ENCODE measurements around the gene ZMIZ1.

ZMIZ1 gene

DNA sequence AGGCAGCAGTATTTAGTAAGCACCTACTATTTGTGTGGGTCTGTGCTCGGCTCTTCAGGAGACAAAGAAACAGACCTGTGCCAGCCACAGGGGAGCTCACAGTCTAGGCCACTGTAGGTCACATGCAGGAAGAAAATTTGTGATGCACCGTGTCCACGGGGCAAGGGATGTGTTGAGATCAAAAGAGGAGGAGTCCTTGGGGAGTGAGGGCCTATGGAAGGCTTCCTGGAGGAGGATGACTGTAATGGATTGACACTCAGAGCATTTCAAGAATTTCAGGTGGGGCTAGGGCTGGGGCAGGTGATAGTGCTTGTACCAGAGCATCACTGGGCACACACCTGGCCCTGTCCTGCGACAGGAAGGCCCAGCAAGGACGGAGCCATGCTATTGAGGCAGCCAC lies 102.7 kb downstream of the ZMIZ1 start:
- no peaks in the 10 kb centered on the region for H3K4me1 ChIP-seq (ENCODE audit: control insufficient read depth, insufficient read depth, low read length)
- no peak for TF ChIP-seq SALL2 (tag by site-specific recombination; IDR thresholded peaks at IDR 0.05; ENCODE audit: borderline replicate concordance)
- CTCF ChIA-PET, result no interaction called here
- no peak overlapping the region for H3K4me3 ChIP-seq (ENCODE audit: low read depth, low read length)
- no peak overlapping the region for H3K27ac ChIP-seq (ENCODE audit: extremely low read depth, low read depth, low read length)
- POLR2A ChIA-PET, result no interaction called here
- peaks cover 0 to 4% of the 10 kb centered on the region in 2 experiments; a peak in 1 of 3 replicates for H3K36me3 ChIP-seq (ENCODE audit: control insufficient read depth in 2 of 2, insufficient read depth in 1 of 2, low read length in 2 of 2)
- H3K9me3 ChIP-seq (ENCODE audit: control insufficient read depth, insufficient read depth, low read depth, low read length), result no peaks in the 10 kb centered on the region

DNA sequence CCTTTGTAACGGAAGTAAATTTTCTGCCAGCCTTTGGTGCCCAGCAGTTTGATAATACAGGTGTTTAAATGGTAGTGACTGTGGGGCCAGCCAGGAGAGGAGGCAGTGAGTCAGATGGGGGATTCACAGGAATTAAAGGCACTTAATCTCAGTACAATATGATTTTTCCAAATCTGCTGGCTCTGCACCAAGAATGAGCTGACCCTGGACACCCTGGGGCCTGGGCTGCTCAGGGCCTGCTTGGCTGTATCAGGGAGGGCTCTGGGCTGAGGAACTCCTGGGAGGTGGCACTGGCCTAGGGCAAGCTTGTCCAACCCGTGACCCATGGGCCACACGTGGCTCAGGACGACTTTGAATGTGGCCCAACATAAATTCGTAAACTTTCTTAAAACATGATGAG lies 104.1 kb downstream of the ZMIZ1 start:
- Histone ChIP-seq H3K4me3 (ENCODE audit: low read depth, low read length) (no peak overlapping the region), H3K4me1 (ENCODE audit: control insufficient read depth, insufficient read depth, low read length) (no peaks in the 10 kb centered on the region), H3K27ac (ENCODE audit: extremely low read depth, low read depth, low read length) (no peak overlapping the region), H3K9me3 (ENCODE audit: control insufficient read depth, insufficient read depth, low read depth, low read length) (no peaks in the 10 kb centered on the region), H3K36me3 (ENCODE audit: control insufficient read depth in 2 of 2, insufficient read depth in 1 of 2, low read length in 2 of 2) (no peaks in the 10 kb centered on the region)
- POLR2A ChIA-PET, result no interaction called here
- TF ChIP-seq MEIS1 (CRISPR knock-in tag; IDR thresholded peaks at IDR 0.05; ENCODE audit: borderline replicate concordance) (no peak), ZSCAN30 (tag by site-specific recombination; IDR thresholded peaks at IDR 0.05) (no peak), ZNF366 (tag by site-specific recombination; conservative IDR thresholded peaks at IDR 0.05) (no peak), BCL11A (tag by site-specific recombination; IDR thresholded peaks at IDR 0.05; ENCODE audit: low read depth) (no peak), KLF8 (tag by site-specific recombination; IDR thresholded peaks at IDR 0.05) (no peak), ZNF843 (tag by site-specific recombination; IDR thresholded peaks at IDR 0.05) (no peak), ZNF629 (tag by site-specific recombination; IDR thresholded peaks at IDR 0.05) (no peak), ZNF140 (tag by site-specific recombination; IDR thresholded peaks at IDR 0.05) (no peak), BCL11B (tag by site-specific recombination; IDR thresholded peaks at IDR 0.05; ENCODE audit: low read depth) (no peak), ZBTB17 (tag by site-specific recombination; IDR thresholded peaks at IDR 0.05) (no peak), ZNF777 (tag by site-specific recombination; IDR thresholded peaks at IDR 0.05; ENCODE audit: borderline replicate concordance) (no peak), ZBTB48 (tag by site-specific recombination; IDR thresholded peaks at IDR 0.05) (no peak), SCRT1 (tag by site-specific recombination; IDR thresholded peaks at IDR 0.05; ENCODE audit: borderline replicate concordance) (no peak), ZNF239 (tag by site-specific recombination; IDR thresholded peaks at IDR 0.05) (no peak), ZNF776 (tag by site-specific recombination; IDR thresholded peaks at IDR 0.05; ENCODE audit: borderline replicate concordance) (no peak)
- TF ChIP-seq, protein P1, sequence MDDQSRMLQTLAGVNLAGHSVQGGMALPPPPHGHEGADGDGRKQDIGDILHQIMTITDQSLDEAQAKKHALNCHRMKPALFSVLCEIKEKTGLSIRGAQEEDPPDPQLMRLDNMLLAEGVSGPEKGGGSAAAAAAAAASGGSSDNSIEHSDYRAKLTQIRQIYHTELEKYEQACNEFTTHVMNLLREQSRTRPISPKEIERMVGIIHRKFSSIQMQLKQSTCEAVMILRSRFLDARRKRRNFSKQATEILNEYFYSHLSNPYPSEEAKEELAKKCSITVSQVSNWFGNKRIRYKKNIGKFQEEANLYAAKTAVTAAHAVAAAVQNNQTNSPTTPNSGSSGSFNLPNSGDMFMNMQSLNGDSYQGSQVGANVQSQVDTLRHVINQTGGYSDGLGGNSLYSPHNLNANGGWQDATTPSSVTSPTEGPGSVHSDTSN (CRISPR knock-in tag; IDR thresholded peaks at IDR 0.05), result no peak
- TF ChIP-seq, protein P2, sequence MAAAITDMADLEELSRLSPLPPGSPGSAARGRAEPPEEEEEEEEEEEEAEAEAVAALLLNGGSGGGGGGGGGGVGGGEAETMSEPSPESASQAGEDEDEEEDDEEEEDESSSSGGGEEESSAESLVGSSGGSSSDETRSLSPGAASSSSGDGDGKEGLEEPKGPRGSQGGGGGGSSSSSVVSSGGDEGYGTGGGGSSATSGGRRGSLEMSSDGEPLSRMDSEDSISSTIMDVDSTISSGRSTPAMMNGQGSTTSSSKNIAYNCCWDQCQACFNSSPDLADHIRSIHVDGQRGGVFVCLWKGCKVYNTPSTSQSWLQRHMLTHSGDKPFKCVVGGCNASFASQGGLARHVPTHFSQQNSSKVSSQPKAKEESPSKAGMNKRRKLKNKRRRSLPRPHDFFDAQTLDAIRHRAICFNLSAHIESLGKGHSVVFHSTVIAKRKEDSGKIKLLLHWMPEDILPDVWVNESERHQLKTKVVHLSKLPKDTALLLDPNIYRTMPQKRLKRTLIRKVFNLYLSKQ (tag by site-specific recombination; IDR thresholded peaks at IDR 0.05; ENCODE audit: borderline replicate concordance), result no peak
- TF ChIP-seq, protein P3, sequence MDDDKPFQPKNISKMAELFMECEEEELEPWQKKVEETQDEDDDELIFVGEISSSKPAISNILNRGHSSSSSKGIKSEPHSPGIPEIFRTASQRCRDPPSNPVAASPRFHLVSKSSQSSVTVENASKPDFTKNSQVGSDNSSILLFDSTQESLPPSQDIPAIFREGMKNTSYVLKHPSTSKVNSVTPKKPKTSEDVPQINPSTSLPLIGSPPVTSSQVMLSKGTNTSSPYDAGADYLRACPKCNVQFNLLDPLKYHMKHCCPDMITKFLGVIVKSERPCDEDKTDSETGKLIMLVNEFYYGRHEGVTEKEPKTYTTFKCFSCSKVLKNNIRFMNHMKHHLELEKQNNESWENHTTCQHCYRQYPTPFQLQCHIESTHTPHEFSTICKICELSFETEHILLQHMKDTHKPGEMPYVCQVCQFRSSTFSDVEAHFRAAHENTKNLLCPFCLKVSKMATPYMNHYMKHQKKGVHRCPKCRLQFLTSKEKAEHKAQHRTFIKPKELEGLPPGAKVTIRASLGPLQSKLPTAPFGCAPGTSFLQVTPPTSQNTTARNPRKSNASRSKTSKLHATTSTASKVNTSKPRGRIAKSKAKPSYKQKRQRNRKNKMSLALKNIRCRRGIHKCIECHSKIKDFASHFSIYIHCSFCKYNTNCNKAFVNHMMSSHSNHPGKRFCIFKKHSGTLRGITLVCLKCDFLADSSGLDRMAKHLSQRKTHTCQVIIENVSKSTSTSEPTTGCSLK (tag by site-specific recombination; IDR thresholded peaks at IDR 0.05), result no peak
- TF ChIP-seq, protein P4, sequence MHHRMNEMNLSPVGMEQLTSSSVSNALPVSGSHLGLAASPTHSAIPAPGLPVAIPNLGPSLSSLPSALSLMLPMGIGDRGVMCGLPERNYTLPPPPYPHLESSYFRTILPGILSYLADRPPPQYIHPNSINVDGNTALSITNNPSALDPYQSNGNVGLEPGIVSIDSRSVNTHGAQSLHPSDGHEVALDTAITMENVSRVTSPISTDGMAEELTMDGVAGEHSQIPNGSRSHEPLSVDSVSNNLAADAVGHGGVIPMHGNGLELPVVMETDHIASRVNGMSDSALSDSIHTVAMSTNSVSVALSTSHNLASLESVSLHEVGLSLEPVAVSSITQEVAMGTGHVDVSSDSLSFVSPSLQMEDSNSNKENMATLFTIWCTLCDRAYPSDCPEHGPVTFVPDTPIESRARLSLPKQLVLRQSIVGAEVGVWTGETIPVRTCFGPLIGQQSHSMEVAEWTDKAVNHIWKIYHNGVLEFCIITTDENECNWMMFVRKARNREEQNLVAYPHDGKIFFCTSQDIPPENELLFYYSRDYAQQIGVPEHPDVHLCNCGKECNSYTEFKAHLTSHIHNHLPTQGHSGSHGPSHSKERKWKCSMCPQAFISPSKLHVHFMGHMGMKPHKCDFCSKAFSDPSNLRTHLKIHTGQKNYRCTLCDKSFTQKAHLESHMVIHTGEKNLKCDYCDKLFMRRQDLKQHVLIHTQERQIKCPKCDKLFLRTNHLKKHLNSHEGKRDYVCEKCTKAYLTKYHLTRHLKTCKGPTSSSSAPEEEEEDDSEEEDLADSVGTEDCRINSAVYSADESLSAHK (tag by site-specific recombination; IDR thresholded peaks at IDR 0.05), result no peak
- TF ChIP-seq, protein P5, sequence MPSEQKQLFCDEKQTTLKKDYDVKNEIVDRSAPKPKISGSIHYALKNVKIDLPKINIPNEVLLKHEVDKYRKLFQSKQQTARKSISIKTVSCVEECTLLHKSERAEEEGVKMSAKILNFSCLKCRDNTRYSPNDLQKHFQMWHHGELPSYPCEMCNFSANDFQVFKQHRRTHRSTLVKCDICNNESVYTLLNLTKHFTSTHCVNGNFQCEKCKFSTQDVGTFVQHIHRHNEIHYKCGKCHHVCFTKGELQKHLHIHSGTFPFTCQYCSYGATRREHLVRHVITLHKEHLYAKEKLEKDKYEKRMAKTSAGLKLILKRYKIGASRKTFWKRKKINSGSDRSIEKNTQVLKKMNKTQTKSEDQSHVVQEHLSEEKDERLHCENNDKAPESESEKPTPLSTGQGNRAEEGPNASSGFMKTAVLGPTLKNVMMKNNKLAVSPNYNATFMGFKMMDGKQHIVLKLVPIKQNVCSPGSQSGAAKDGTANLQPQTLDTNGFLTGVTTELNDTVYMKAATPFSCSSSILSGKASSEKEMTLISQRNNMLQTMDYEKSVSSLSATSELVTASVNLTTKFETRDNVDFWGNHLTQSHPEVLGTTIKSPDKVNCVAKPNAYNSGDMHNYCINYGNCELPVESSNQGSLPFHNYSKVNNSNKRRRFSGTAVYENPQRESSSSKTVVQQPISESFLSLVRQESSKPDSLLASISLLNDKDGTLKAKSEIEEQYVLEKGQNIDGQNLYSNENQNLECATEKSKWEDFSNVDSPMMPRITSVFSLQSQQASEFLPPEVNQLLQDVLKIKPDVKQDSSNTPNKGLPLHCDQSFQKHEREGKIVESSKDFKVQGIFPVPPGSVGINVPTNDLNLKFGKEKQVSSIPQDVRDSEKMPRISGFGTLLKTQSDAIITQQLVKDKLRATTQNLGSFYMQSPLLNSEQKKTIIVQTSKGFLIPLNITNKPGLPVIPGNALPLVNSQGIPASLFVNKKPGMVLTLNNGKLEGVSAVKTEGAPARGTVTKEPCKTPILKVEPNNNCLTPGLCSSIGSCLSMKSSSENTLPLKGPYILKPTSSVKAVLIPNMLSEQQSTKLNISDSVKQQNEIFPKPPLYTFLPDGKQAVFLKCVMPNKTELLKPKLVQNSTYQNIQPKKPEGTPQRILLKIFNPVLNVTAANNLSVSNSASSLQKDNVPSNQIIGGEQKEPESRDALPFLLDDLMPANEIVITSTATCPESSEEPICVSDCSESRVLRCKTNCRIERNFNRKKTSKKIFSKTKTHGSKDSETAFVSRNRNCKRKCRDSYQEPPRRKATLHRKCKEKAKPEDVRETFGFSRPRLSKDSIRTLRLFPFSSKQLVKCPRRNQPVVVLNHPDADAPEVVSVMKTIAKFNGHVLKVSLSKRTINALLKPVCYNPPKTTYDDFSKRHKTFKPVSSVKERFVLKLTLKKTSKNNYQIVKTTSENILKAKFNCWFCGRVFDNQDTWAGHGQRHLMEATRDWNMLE (tag by site-specific recombination; conservative IDR thresholded peaks at IDR 0.05; ENCODE audit: low read depth), result no peak
- CTCF ChIA-PET, result interaction anchor here (0.8 kb wide), 1 partner anchor 18 kb away, joined by 5 read pairs; no protein-coding TSS in a partner anchor

Measured in HEK293 (cell line).